ENCODE results near the gene S100A6.

The S100A6 gene

DNA sequence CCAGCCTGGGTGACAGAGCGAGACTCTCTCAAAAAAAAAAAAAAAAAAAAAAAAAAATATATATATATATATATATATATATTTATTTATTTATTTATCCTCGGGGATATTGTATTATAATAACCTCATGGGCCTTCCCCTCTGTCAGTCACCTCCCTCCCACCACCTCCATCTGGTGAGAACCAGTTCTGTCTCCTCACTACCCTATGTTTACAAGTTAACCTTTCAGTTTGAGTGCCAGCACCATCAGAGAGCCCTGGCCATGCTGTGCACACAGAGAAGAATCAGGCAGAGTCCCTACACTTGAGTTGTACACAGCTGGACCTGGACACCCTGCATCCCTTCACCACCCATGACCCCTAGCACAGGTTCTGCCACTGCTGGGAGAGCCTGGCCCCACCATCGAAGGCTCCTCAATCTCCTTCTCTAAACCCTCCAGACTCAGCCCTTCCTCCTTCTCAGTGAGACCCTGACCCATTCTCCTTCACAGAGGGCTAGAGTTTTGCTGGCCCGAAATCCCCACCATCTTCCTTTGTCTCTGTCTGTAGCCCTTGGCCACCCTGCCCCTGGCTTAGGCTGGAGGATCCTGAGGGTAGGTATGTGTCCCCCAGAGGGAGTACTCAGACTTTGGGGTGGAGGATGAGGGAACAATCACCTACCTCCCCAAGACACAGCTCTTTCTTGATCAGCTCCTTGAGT is 3.8 kb upstream of the S100A6 start:
- Histone ChIP-seq H3K9ac (ENCODE audit: low read length) (no peak overlapping the region), H3K4me3 (ENCODE audit: low read length) (no peak overlapping the region), H3K36me3 (ENCODE audit: control insufficient read depth, insufficient read depth, low read length) (peaks cover 8% of the 10 kb centered on the region), H3K27me3 (ENCODE audit: control insufficient read depth, insufficient read depth, low read length) (no peaks in the 10 kb centered on the region), H3K4me1 (ENCODE audit: control insufficient read depth, insufficient read depth, low read length) (peaks cover 25% of the 10 kb centered on the region), H3K27ac (ENCODE audit: low read depth, low read length) (no peak overlapping the region)

DNA sequence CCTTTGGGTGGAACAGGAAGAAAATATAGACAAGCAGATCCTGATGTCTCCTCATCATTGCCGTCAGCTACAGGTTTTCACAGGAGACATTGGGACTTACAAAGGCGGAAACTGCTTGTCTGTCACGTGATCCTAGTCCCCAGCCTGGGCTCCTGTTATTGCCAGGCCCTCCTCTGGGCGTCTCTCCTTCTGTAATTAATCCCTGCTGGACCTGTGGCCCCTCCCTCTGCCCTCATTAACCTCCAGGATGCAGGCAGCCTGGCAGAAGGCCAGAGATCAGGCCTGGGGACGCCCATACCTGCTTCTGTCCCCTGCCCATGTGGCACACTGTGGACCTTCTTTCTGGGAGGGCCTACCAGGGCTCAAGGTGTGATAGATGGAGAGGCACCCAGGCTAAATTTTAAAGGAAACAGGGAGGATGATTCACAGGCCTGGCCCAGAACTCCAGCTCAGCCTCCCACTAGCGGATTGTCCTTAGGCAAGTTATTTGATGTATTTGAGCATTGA is 2.6 kb upstream of the S100A6 start:
- H3K36me3 ChIP-seq (ENCODE audit: control insufficient read depth, insufficient read depth, low read length) = peaks cover 7% of the 10 kb centered on the region
- peaks cover 21% of the 10 kb centered on the region for H3K4me1 ChIP-seq (ENCODE audit: control insufficient read depth, insufficient read depth, low read length)
- H3K27ac ChIP-seq (ENCODE audit: low read depth, low read length) = no peak overlapping the region
- H3K4me3 ChIP-seq (ENCODE audit: low read length) = no peak overlapping the region
- H3K9ac ChIP-seq (ENCODE audit: low read length) = no peak overlapping the region
- H3K27me3 ChIP-seq (ENCODE audit: control insufficient read depth, insufficient read depth, low read length) = no peaks in the 10 kb centered on the region

DNA sequence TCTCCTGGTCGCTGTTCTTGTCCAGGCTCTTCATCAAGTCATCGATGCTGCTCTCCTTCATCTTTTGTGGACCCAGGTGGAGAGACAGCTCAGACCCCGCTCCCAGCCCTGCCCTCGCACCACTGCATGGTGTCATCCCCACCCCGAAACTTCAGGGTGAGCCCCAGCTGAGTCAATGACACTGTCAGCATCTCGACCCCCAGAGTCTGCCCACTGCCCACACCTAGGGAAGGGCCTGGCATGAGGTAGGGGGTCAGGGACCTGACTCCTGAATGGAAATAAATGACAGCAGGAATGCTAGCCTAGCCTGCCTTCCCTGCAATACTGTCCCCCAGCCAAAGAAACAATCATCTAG is 1.6 kb upstream of the S100A6 start:
- Histone ChIP-seq H3K4me1 (ENCODE audit: control insufficient read depth, insufficient read depth, low read length) (peaks cover 23% of the 10 kb centered on the region), H3K4me3 (ENCODE audit: low read length) (no peak overlapping the region), H3K9ac (ENCODE audit: low read length) (no peak overlapping the region), H3K27me3 (ENCODE audit: control insufficient read depth, insufficient read depth, low read length) (no peaks in the 10 kb centered on the region), H3K27ac (ENCODE audit: low read depth, low read length) (no peak overlapping the region), H3K36me3 (ENCODE audit: control insufficient read depth, insufficient read depth, low read length) (peaks cover 7% of the 10 kb centered on the region)

DNA sequence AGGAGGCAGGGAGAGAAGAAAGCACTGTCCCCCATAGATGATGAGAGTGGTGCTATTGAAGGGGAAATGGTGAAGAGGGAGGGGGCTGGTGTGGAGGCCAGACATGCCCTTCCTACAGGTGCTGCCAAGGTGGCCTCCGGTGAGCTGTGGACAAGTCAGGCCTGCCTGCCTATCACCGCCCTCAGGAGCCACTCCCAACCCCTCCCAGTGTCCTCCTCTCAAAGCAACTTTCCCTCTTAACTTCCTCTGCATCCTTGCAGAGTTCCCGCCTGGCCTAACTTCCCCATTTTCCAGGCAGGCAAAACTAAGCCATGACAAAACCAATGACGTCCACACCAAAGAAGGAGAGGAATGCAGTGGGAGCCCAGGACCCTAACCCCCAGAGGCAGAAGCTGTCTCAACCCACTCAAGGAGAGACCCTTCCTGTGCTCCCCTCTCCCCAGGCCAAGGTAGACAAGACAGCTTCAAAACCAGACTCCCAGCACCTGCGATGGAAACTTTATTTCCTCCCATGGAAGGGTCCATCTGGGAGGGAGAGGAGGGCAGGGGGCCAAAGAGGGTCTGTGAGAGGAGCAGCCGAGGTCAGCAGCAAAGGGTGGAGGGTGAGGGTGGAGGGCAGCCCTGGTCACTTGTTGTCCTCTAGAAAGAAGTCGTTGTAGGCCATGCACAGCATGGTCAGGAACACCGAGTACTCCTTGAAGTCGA is 1.0 kb upstream of the S100A6 start:
- H3K9ac ChIP-seq (ENCODE audit: low read length) = no peak overlapping the region
- H3K4me3 ChIP-seq (ENCODE audit: low read length) = peak overlapping the region; percentile 96
- H3K4me1 ChIP-seq (ENCODE audit: control insufficient read depth, insufficient read depth, low read length) = peaks cover 23% of the 10 kb centered on the region
- peaks cover 7% of the 10 kb centered on the region for H3K36me3 ChIP-seq (ENCODE audit: control insufficient read depth, insufficient read depth, low read length)
- H3K27me3 ChIP-seq (ENCODE audit: control insufficient read depth, insufficient read depth, low read length) = no peaks in the 10 kb centered on the region
- H3K27ac ChIP-seq (ENCODE audit: low read depth, low read length) = peak overlapping the region; percentile 100

DNA sequence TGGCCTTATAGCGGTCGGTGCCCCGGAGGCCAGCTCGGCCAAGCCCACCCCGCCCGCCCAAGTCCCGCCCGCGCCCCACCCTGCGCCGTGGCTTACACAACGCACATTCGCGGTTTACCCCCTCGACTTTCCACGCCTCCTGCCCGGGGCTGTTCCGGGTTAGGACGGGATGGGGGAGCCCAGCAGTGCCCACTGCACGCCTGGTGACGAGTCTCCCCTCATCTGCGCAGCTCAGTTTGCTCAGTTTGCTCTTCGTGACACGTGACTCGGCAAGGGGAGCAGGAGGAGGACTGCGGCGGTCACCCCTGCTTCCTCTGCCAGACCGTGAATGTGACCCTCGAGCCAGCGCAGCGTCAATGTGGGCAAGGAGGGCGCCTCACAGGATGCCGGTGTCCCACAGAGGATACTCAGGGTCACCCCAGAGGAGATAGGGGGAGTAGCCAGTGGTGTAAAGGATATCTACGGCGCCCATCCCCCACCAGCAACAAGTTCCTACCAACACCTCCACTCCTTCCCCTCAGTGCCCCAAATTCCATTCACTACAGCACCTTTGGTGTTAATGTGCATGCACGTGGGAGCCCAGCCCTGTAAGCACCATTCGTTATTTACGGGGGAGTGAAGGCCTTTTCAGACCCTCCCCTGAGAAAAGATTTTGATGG is 350 bp upstream of the S100A6 start:
- Histone ChIP-seq H3K27ac (ENCODE audit: low read depth, low read length) (peak overlapping the region; percentile 100), H3K27me3 (ENCODE audit: control insufficient read depth, insufficient read depth, low read length) (no peaks in the 10 kb centered on the region), H3K4me1 (ENCODE audit: control insufficient read depth, insufficient read depth, low read length) (peaks cover 23% of the 10 kb centered on the region), H3K36me3 (ENCODE audit: control insufficient read depth, insufficient read depth, low read length) (peaks cover 7% of the 10 kb centered on the region), H3K9ac (ENCODE audit: low read length) (peak overlapping the region; percentile 99), H3K4me3 (ENCODE audit: low read length) (peak overlapping the region; percentile 96)

DNA sequence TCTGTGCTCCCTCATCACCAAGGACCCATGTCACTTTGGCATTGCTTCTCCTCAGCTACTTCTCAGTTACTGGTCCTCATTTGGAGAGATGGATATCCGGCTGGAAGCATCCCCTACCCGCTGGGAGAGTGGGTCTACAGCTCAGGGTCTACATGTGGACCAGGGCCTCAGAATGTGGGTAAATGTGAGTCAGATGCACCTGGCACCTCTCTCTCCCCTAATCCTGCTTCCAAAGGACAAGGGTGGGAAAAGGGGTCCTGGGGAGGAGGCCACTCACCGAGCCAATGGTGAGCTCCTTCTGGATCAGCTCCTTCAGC is 908 bp downstream of the S100A6 start:
- Histone ChIP-seq H3K4me1 (ENCODE audit: control insufficient read depth, insufficient read depth, low read length) (peaks cover 23% of the 10 kb centered on the region), H3K27ac (ENCODE audit: low read depth, low read length) (peak overlapping the region; percentile 100), H3K4me3 (ENCODE audit: low read length) (peak overlapping the region; percentile 96), H3K27me3 (ENCODE audit: control insufficient read depth, insufficient read depth, low read length) (no peaks in the 10 kb centered on the region), H3K36me3 (ENCODE audit: control insufficient read depth, insufficient read depth, low read length) (peaks cover 7% of the 10 kb centered on the region), H3K9ac (ENCODE audit: low read length) (peak overlapping the region; percentile 99)

DNA sequence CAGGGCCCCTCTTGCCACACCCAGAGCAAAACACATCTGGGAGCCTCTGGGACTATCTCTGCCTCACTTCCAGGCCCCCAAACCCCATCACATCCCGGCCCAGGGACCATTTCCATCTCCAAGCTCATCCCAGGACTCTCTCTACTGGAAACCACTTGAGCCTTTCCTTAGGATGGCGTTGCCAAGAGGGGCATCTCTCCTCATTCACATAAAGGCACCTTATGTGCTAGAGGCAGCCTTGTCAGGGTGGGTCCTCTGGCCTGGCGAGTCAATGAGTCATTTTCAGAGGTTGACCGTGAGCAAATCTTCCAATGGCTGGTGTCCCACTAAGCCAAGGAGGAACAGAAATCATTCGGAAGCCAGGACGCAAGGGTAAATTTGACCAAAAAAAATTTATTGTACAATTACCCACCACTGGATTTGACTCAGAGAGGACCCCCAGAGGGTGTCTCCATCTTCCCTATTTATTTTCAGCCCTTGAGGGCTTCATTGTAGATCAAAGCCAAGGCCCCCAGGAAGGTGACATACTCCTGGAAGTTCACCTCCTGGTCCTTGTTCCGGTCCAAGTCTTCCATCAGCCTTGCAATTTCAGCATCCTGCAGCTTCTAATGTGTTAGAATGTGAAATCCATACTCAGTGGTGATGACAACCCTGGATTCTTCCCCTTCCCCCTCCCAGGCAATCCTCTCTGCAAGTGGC is 1.4 kb downstream of the S100A6 start:
- Histone ChIP-seq H3K4me1 (ENCODE audit: control insufficient read depth, insufficient read depth, low read length) (peaks cover 23% of the 10 kb centered on the region), H3K4me3 (ENCODE audit: low read length) (peak overlapping the region; percentile 96), H3K27ac (ENCODE audit: low read depth, low read length) (peak overlapping the region; percentile 100), H3K9ac (ENCODE audit: low read length) (peak overlapping the region; percentile 99), H3K27me3 (ENCODE audit: control insufficient read depth, insufficient read depth, low read length) (no peaks in the 10 kb centered on the region), H3K36me3 (ENCODE audit: control insufficient read depth, insufficient read depth, low read length) (peaks cover 7% of the 10 kb centered on the region)

DNA sequence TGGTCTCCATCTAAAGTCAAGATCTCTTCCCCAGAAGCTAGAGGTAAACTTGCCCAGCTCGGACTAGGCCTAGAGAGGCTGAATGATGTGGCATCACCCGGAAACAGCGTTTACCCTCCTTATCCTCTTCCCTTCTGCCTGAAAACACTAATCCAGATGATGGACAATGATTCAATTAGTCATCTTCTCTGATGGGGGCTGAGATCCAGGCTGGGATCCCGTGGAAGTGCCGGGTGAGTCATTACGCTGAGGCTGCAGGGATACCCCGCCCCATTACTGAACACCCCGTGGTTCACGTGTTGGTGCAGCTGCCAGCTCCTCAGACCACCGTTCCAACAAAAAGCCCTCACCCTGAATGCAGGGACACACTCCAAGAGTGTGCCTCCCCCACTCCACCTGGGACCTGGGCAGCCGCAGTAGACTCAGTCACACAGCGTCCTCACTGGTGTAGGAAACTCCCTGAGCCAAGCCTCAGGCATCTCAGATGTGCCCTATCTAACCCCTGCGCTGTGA is 2.0 kb downstream of the S100A6 start:
- peaks cover 23% of the 10 kb centered on the region for H3K4me1 ChIP-seq (ENCODE audit: control insufficient read depth, insufficient read depth, low read length)
- peak overlapping the region; percentile 96 for H3K4me3 ChIP-seq (ENCODE audit: low read length)
- peak overlapping the region; percentile 57 for H3K9ac ChIP-seq (ENCODE audit: low read length)
- H3K27me3 ChIP-seq (ENCODE audit: control insufficient read depth, insufficient read depth, low read length) = no peaks in the 10 kb centered on the region
- H3K27ac ChIP-seq (ENCODE audit: low read depth, low read length) = peak overlapping the region; percentile 100
- H3K36me3 ChIP-seq (ENCODE audit: control insufficient read depth, insufficient read depth, low read length) = peaks cover 7% of the 10 kb centered on the region

DNA sequence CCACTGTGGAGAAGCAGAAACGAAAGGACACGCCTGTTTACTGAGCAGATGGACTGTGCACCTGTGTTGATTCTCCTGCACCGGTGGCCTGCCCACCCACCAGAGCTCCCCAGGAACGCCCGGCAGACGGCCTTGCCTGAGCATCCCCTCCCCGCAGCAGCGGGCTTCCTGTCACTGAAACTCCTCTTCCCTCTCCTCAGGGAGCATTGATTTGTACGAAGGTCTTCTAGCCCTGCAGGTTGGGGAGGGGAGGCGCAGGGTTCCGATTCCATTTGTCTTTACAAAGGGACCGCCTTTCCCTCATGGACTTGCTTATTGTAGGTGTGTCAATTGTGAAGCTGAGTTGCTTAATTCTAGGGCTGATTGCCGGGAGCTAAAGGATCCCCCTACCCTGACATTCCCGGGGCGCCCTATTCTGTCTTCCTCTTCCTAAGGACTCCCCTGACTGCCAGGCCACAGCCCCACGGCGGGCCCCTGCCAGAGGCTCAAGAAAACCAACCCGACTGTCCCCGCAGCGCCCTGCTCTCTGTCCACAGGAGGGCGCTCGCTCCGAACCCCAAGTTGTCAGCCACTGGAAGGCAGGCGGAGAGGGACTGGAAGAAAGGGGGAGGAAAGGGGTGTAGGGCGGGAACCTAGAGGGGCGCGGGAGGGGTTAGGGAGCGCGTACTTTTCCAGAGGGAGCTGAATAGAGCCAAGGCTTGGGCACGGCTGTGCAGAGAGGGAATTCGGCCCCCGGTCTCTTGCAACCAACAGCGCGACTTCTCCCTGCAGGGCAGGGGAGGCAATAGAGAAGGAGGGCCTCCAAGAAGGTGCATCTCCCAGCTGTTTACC is 2.8 kb downstream of the S100A6 start:
- Histone ChIP-seq H3K4me1 (ENCODE audit: control insufficient read depth, insufficient read depth, low read length) (peaks cover 23% of the 10 kb centered on the region), H3K4me3 (ENCODE audit: low read length) (peak overlapping the region; percentile 96), H3K27me3 (ENCODE audit: control insufficient read depth, insufficient read depth, low read length) (no peaks in the 10 kb centered on the region), H3K27ac (ENCODE audit: low read depth, low read length) (peak overlapping the region; percentile 100), H3K9ac (ENCODE audit: low read length) (peak overlapping the region; percentile 57), H3K36me3 (ENCODE audit: control insufficient read depth, insufficient read depth, low read length) (peaks cover 7% of the 10 kb centered on the region)

DNA sequence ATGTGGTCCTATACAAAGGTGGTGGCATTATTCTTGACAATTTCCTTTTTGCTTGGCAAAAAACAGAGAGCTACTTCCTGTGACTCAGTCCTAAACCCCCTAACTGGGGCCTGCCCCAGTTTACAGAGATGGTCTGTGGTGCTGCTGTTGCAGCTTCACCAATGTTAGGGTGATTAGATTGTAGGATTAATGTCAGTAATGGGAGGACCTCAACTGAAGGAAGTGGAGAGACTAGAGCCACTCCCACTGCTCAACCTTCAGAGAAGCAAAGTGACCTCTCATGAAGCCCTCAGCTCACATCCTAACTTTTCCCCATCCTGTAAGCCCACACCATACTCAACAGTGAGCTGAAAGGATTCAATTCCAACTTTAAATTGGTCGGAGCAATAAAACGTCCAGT is 3.6 kb downstream of the S100A6 start:
- Histone ChIP-seq H3K27me3 (ENCODE audit: control insufficient read depth, insufficient read depth, low read length) (no peaks in the 10 kb centered on the region), H3K4me1 (ENCODE audit: control insufficient read depth, insufficient read depth, low read length) (peaks cover 24% of the 10 kb centered on the region), H3K4me3 (ENCODE audit: low read length) (peak overlapping the region; percentile 25), H3K9ac (ENCODE audit: low read length) (no peak overlapping the region), H3K27ac (ENCODE audit: low read depth, low read length) (no peak overlapping the region), H3K36me3 (ENCODE audit: control insufficient read depth, insufficient read depth, low read length) (peaks cover 7% of the 10 kb centered on the region)

DNA sequence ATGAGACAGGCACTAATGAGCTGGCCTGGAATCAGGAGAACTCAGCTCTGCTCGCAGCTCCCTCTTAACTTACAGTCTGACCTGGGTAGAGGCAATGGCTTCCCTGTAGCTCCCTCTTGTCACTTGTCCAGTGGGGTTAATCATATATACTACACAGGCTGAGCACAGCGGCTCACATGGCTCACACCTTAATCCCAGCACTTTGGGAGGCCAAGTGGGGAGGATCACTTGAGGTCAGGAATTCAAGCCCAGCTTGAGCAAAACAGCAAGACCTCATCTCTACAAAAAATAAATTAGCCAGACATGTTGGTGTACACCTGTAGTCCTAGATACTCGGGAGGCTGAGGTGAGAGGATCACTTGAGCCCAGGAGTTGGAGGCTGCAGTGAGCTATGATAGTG is 4.2 kb downstream of the S100A6 start:
- peak overlapping the region; percentile 26 for H3K27ac ChIP-seq (ENCODE audit: low read depth, low read length)
- no peaks in the 10 kb centered on the region for H3K27me3 ChIP-seq (ENCODE audit: control insufficient read depth, insufficient read depth, low read length)
- H3K4me1 ChIP-seq (ENCODE audit: control insufficient read depth, insufficient read depth, low read length) = peaks cover 22% of the 10 kb centered on the region
- H3K9ac ChIP-seq (ENCODE audit: low read length) = no peak overlapping the region
- H3K36me3 ChIP-seq (ENCODE audit: control insufficient read depth, insufficient read depth, low read length) = peaks cover 7% of the 10 kb centered on the region
- no peak overlapping the region for H3K4me3 ChIP-seq (ENCODE audit: low read length)
